IPS DF 4.7 (cell line): ENCODE results near the gene CAVIN3.

ENCODE experiments used
- DNase-seq: peaks from one replicate; pipeline ENCODE4 v3.0.0-alpha.2; 2013; ENCODE audit warnings: low spot score; ENCODE audit errors: extremely low read depth

Gene CAVIN3

GRCh38 chr11:6270584-6271246 is 49.6 kb downstream of the CAVIN3 start:
- no peak for DNase-seq

GRCh38 chr11:6269994-6270393 is 50.3 kb downstream of the CAVIN3 start:
- DNase-seq, result no peak
